Urinary bladder (tissue), 4 donors: ENCODE measurements around the gene CDC16. TPM values are rescaled to one million over a fixed set of nuclear protein-coding genes. Genes with fewer than 3 reads are reported as not detected.
"Not testable (repeated sequence)": the region's sequence is repeated elsewhere in the genome, so short reads cannot be mapped to it uniquely, and the experiment has no call there.

ENCODE experiments used
- DNase-seq: peaks from one replicate; pipeline ENCODE4 v3.0.0-alpha.2; 2015; ENCODE audit errors: extremely low spot score
- H3K27ac ChIP-seq: one replicate; pipeline ENCODE4 v1.5.1; 2013; ENCODE audit warnings: low read depth, mild to moderate bottlenecking, moderate library complexity
- H3K36me3 ChIP-seq: one replicate; pipeline ENCODE4 v1.6.1; 2013; ENCODE audit warnings: mild to moderate bottlenecking, moderate library complexity; ENCODE audit not compliant: insufficient read depth
- H3K4me1 ChIP-seq: one replicate; pipeline ENCODE4 v1.6.1; 2013; ENCODE audit warnings: mild to moderate bottlenecking, moderate library complexity; ENCODE audit not compliant: insufficient read depth
- H3K4me3 ChIP-seq: one replicate; pipeline ENCODE4 v1.5.1; 2013; ENCODE audit warnings: low read depth, low read length
- WGBS: extraction: QIAGEN DNeasy Blood & Tissue Kit; methylation state at CpG from one replicate; pipeline ENCODE4 v1.1.7; 2013; 5-methylcytosine and 5-hydroxymethylcytosine counted together
- polyA plus RNA-seq: library from polyadenylated mRNA; stranded (reverse); fragments of 200-250 nt; gene quantifications from one replicate; pipeline ENCODE4 v1.2.3, GENCODE V29; 2013
- total RNA-seq: library from RNA; depleted of rRNA; stranded (reverse); fragments of >200 nt; gene quantifications from one replicate; pipeline ENCODE4 v1.2.3, GENCODE V29; 2014
- donor health status: healthy with polysubstance abuse.
- donor health status: healthy.

Gene CDC16
- total and polyA plus RNA-seq, 2 donors: 41.9 to 111 TPM

DNA sequence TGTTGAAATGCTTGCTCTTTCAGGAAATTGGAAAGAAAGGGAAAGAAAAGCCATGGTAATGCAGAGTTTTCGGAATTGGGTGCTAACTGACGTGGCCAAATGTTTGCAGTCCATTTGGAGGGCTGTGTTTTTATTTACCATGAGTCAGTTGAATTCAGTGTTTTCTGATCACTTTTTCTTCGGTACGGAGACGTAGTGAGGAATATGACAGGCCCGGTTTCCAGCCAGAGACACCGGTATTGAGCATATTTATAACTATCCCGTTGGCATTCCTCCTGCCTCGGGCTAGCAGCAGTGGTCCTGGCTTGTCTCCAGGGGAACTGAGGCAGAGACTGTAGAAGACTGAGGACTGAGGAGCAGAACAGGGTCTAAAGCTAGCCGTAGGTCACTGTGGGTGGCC, 1.0 kb downstream of the CDC16 start:
- no peak for DNase-seq
- 13% methylated on average over 10 of the region's 10 CpGs for WGBS
- Histone ChIP-seq H3K4me3 (peak overlapping the region; percentile 84), H3K4me1 (peaks cover 2% of the 10 kb centered on the region), H3K27ac (no peak overlapping the region), H3K36me3 (no peaks in the 10 kb centered on the region)

DNA sequence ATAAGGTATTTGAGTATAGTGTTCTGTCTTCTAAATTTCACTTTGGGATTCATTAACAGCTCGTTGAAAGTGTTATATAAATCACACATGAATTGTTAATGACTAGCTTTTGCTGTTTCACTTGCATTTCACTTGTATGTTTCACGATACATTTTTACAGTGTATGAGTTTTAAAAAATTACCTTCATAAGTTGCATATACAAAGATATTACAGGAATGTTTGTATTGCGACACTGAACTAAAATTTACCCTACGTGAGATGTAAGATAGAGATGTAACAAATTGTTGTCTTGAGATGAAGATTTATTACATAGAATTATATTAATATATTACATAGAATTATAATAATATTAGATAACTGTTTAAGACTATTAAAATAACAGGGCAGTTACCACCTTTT, 1.5 kb downstream of the CDC16 start:
- Histone ChIP-seq H3K4me1 (peaks cover 2% of the 10 kb centered on the region), H3K36me3 (no peaks in the 10 kb centered on the region), H3K4me3 (no peak overlapping the region), H3K27ac (no peak overlapping the region)
- no peak for DNase-seq
- 83% methylated on average over 4 of the region's 4 CpGs for WGBS

DNA sequence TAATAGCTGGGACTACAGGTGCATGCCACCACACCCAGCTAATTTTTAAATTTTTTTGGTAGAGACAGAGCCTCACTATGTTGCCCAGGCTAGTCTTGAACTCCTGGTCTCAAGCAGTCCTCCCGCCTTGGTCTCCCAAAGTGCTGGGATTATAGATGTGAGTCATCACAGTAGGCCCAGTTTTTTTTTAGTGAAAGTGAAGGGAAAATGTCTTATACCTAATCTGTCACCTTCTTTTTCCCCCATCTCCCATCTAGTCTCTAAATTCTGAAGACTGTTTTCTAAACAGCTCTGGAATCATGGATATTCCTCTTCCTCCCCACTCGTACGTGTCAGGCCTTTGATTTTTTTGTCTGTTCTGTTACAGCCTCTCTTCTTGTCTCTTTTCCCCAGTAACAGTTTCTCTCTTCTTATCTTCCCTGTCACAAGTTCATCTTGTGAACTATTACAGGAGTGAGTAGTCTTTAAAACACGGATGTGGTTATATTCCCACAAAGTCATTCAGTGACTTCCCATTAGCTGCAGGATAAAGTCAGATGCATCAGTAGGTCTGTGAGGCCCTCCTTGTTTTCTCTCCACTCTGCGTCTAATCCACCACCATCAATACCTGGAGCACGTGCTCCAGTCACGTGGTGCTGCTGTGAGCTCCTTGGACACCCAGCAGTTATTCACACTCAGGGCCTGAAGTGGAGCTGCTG, 2.9 kb downstream of the CDC16 start:
- 86% methylated on average over 7 of the region's 7 CpGs for WGBS
- no peak for DNase-seq
- Histone ChIP-seq H3K36me3 (peaks cover 2% of the 10 kb centered on the region), H3K27ac (no peak overlapping the region), H3K4me1 (peaks cover 2% of the 10 kb centered on the region), H3K4me3 (no peak overlapping the region)

DNA sequence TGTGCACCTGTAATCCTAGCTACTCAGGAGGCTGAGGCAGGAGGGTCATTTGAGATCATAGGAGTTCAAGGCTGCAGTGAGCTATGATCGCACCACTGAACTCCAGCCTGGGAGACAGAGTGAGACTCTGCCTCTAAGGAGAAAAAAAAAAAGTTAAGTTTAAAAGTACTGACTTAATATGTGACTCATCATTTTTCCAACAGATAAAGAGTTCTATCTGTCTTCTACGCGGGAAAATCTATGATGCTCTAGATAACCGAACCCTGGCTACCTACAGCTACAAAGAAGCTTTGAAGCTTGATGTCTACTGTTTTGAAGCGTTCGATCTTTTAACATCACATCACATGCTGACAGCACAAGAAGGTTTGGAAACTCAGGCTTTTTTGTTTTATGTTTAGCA, 7.2 kb downstream of the CDC16 start:
- no peak for DNase-seq
- 90% methylated on average over 6 of the region's 6 CpGs for WGBS
- Histone ChIP-seq H3K4me3 (no peak overlapping the region), H3K36me3 (peaks cover 7% of the 10 kb centered on the region), H3K4me1 (no peaks in the 10 kb centered on the region), H3K27ac (no peak overlapping the region)

DNA sequence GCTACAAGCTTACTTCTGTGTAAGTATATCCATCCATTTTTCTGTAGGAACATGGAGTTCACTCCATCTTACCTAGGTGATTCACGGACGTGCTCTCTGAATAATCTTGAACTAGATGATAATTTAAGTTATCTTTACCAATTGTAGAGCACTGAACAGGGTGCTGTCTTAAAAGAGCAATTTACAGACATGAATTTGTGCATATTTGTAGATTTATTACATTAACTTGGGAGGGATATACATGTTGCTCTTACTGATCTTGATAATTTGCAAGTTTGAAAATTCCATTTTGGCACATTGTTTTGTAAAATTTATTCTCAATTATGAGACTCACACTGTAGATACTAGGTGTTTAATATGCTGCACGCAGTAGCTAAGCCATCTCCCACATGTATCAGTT, 9.3 kb downstream of the CDC16 start:
- DNase-seq: no peak
- Histone ChIP-seq H3K4me3 (no peak overlapping the region), H3K4me1 (no peaks in the 10 kb centered on the region), H3K36me3 (peaks cover 7% of the 10 kb centered on the region), H3K27ac (no peak overlapping the region)
- 91% methylated on average over 3 of the region's 3 CpGs for WGBS

DNA sequence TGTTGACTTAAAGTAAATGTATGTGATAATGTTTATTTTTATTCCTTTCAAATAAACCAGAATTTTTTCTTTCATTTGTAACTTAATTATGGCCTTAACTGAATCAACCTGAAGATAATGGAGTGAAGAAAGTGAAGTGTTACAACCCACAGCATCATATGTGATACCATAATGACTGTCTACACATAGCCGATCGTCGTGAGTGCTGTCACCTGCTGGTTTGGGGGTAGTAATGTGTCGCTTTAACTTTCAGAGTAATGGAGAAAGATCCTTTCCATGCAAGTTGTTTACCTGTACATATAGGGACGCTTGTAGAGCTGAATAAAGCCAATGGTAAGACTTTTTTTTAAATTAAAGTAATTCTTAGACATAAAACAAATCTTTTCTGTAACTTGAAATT, 9.9 kb downstream of the CDC16 start:
- no peak overlapping the region for H3K4me3 ChIP-seq
- no peak for DNase-seq
- 73% methylated on average over 5 of the region's 5 CpGs for WGBS
- H3K4me1 ChIP-seq: no peaks in the 10 kb centered on the region
- H3K27ac ChIP-seq: no peak overlapping the region
- peaks cover 7% of the 10 kb centered on the region for H3K36me3 ChIP-seq

DNA sequence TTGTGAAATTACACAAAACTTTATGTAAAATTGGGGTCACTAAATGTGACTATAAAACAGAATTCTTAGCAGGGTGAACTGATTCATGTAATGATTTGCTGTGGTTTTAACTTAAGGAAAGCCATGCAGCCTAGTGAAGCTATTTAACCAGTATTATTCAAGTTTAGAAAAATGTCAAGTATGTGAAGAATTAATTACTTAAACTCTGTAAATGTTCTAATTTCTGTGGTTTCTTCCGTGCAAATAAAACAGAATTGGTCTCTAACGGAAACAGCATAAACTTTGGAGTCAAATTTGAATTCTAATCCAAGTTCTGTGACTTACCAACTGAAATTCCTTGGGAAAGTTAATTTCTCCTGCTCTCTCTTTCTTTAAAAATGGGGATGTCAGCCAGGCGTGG, 13.3 kb downstream of the CDC16 start:
- no peak for DNase-seq
- 70% methylated on average over 3 of the region's 3 CpGs for WGBS
- peaks cover 7% of the 10 kb centered on the region for H3K36me3 ChIP-seq

DNA sequence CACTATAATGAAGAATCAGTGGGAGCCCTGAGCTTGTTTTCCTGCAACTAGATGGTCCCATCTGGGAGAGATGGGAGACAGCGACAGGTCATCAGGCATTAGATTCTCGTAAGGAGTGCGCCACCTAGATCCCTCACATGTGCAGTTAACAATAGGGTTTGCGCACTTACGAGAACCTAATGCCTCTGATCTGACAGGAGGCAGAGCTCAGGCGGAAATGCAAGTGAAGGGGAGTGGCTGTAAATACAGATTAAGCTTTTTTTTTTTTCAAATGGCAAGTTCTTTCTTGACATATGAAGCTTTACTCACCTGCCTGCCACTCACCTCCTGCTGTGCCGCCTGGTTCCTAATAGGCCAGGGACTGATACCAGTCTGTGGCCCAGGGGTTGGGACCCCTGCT, 14.4 kb downstream of the CDC16 start:
- WGBS: 88% methylated on average over 7 of the region's 7 CpGs
- no peaks in the 10 kb centered on the region for H3K4me1 ChIP-seq
- no peak for DNase-seq
- no peak overlapping the region for H3K4me3 ChIP-seq
- H3K27ac ChIP-seq: no peak overlapping the region
- peaks cover 4% of the 10 kb centered on the region for H3K36me3 ChIP-seq

More for the DNA sequence above, 13.3 kb downstream of the CDC16 start:
- Histone ChIP-seq H3K4me1 (no peaks in the 10 kb centered on the region), H3K4me3 (no peak overlapping the region), H3K27ac (no peak overlapping the region)

DNA sequence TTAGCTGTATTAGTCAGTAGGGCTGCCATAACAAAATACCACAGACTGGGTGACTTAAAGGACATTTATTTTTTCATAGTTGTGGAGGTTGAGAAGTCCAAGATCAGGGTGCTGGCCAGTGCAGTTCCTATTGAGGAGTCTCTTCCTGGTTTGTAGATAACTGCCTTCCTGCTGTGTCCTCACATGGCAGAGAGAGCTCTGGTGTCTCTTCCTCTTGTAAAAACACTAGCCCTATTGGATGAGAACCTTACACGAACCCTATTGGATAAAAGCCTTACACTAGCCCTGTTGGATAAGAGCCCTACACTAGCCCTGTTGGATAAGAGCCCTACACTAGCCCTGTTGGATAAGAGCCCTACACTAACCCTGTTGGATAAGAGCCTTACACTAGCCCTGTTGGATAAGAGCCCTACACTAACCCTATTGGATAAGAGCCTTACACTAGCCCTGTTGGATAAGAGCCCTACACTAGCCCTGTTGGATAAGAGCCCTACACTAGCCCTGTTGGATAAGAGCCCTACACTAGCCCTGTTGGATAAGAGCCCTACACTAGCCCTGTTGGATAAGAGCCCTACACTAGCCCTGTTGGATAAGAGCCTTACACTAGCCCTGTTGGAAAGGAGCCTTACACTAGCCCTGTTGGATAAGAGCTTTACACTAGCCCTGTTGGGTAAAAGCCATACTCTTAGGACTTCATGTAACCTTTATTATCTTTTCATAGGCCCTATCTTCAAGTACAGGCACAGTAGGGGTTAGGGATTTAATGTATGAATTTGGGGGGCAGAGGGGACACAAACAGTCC, 17.1 kb downstream of the CDC16 start:
- H3K4me3 ChIP-seq, H3K4me1 ChIP-seq, DNase-seq, H3K27ac ChIP-seq, H3K36me3 ChIP-seq: not testable (repeated sequence)
- 96% methylated on average over 1 of the region's 1 CpG for WGBS

DNA sequence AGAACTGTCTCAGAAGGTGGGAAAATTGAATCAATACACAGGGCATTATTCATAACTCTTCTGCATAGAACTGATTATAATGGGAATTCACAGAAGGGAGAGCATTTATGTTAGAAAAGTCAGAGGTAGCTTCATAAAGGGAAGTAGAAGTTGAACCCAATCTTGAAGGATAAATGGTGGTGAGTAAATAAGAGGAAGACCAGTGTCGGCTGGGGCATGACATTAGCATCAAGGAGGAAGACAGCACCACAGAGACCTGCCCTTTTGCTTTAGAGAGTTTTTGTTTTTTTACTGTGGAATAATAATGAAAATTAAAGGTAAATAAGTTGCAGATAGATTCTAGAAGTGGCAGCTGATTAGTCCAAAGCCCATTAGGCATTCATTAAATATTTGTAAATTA, 21.9 kb downstream of the CDC16 start:
- H3K4me3 ChIP-seq: no peak overlapping the region
- 85% methylated on average over 1 of the region's 1 CpG for WGBS
- H3K36me3 ChIP-seq: peaks cover 12% of the 10 kb centered on the region
- DNase-seq: no peak
- H3K4me1 ChIP-seq: no peaks in the 10 kb centered on the region
- H3K27ac ChIP-seq: no peak overlapping the region

DNA sequence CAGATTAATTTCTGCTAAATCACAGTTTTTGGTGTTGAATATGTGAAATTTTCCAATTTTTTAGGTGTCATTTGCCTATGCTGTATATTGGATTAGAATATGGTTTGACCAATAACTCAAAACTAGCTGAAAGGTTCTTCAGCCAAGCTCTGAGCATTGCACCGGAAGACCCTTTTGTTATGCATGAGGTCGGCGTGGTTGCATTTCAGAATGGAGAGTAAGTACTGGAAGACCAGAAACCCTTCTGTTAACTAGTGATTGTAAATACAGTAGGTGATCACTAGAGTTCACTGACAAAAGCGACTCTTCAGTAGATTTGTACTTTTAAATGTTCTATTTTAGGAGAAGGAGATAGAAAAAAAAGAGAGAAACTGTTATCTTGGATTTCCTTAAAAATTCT, 22.3 kb downstream of the CDC16 start:
- Histone ChIP-seq H3K4me1 (no peaks in the 10 kb centered on the region), H3K4me3 (no peak overlapping the region), H3K27ac (no peak overlapping the region), H3K36me3 (peaks cover 12% of the 10 kb centered on the region)
- WGBS: 91% methylated on average over 4 of the region's 4 CpGs
- no peak for DNase-seq

DNA sequence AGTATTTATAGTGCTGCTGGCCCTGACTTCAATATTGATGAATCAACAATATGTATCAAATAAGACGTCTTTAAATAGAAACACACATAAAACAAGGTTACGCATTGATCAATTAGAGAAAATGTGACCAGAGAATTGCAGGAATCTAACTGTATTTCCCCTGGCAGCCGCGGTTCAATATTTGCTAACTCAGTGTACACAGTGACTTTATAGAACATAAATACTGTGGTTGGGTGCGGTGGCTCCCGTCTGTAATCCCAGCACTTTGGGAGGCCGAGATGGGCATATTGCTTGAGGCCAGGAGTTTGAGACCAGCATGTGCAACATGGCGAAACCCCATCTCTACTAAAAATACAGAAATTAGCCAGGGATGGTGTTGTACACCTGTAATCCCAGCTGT, 23.9 kb downstream of the CDC16 start:
- peaks cover 10% of the 10 kb centered on the region for H3K36me3 ChIP-seq
- no peaks in the 10 kb centered on the region for H3K4me1 ChIP-seq
- DNase-seq: no peak
- no peak overlapping the region for H3K4me3 ChIP-seq
- H3K27ac ChIP-seq: no peak overlapping the region
- 93% methylated on average over 8 of the region's 8 CpGs for WGBS

DNA sequence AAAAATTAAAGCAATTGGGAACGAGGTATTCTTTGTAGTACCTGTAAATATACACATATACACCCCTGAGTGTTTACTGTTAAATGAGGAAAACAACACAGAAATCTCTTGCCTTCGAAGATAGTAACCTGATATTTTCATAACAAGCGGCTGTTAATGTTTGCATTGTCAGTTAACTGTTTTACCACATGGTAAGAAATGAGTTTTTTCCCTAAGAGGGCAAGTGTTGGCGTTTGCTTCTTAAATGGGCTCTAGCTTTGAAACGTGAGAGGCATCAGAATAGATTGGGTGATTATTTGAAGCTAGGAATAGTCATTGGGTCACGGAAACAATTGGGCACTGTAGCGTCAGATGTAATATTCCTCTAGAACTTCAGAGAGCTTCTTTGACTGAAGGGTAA, 24.7 kb downstream of the CDC16 start:
- 85% methylated on average over 7 of the region's 7 CpGs for WGBS
- peaks cover 10% of the 10 kb centered on the region for H3K36me3 ChIP-seq
- H3K4me1 ChIP-seq: no peaks in the 10 kb centered on the region
- no peak for DNase-seq
- H3K4me3 ChIP-seq: no peak overlapping the region
- no peak overlapping the region for H3K27ac ChIP-seq

DNA sequence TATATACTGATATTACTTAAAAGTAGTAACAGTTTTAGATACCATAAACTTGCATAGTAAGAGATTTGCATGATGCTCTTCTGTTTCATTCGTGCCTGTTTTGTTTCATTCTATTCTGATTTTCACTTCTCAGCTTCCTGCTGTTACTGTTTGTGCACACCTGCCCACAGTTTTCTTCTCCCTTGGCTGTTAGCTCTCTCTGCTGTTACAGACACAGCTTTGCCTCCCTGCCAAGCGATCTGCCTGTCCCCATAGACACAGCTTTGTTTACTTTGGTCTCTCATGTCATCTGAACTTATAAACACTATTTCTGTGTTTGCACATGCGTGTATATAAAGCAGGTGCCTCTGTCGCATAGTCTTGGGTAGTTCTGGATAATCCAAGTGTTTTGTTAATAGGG, 25.3 kb downstream of the CDC16 start:
- no peaks in the 10 kb centered on the region for H3K4me1 ChIP-seq
- WGBS: 73% methylated on average over 4 of the region's 4 CpGs
- no peak overlapping the region for H3K27ac ChIP-seq
- DNase-seq: no peak
- peaks cover 12% of the 10 kb centered on the region for H3K36me3 ChIP-seq
- H3K4me3 ChIP-seq: no peak overlapping the region
